ENCODE measurements around the gene TBC1D3B. TPM values are rescaled to one million over a fixed set of nuclear protein-coding genes. Genes with fewer than 3 reads are reported as not detected.

TBC1D3B gene
- total RNA-seq, 3 donors from 2014 or later (not counting 1 experiment from before 2014, with no cell fraction given), result 4.3 to 10.7 (median 8.2) TPM

- DNase-seq (no peak), ATAC-seq (no peak)
- Mint-ChIP-seq H3K27ac (peak overlapping the region in 1 of 2 donors; percentile 29), H3K9me3 (no peaks in the 10 kb centered on the region), H3K4me1 (peaks cover 34 to 63% of the 10 kb centered on the region in 2 donors), H3K4me3 (no peak overlapping the region), H3K27me3 (ENCODE audit: low read depth in 2 of 2) (peaks cover 0 to 2% of the 10 kb centered on the region in 2 donors), H3K36me3 (peaks cover 34% of the 10 kb centered on the region)
- H3K27ac ChIP-seq (ENCODE audit: low read length), result no peak overlapping the region
- 64% methylated on average over 1 of the region's 1 CpG for WGBS (ENCODE audit: insufficient coverage)
- no peaks in the 10 kb centered on the region for H3K4me1 ChIP-seq (ENCODE audit: control insufficient read depth, insufficient read depth, low read length)
- intact Hi-C loops (cut with micrococcal nuclease), result no loop called here
- H3K36me3 ChIP-seq (ENCODE audit: control insufficient read depth, insufficient read depth, low read length), result peaks cover 3% of the 10 kb centered on the region
- no peak overlapping the region for H3K4me3 ChIP-seq (ENCODE audit: low read length)
- TF ChIP-seq, protein P1, sequence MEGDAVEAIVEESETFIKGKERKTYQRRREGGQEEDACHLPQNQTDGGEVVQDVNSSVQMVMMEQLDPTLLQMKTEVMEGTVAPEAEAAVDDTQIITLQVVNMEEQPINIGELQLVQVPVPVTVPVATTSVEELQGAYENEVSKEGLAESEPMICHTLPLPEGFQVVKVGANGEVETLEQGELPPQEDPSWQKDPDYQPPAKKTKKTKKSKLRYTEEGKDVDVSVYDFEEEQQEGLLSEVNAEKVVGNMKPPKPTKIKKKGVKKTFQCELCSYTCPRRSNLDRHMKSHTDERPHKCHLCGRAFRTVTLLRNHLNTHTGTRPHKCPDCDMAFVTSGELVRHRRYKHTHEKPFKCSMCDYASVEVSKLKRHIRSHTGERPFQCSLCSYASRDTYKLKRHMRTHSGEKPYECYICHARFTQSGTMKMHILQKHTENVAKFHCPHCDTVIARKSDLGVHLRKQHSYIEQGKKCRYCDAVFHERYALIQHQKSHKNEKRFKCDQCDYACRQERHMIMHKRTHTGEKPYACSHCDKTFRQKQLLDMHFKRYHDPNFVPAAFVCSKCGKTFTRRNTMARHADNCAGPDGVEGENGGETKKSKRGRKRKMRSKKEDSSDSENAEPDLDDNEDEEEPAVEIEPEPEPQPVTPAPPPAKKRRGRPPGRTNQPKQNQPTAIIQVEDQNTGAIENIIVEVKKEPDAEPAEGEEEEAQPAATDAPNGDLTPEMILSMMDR (IDR thresholded peaks at IDR 0.05), result no peak
- H3K9me3 ChIP-seq (ENCODE audit: control insufficient read depth, insufficient read depth, low read length), result no peaks in the 10 kb centered on the region
- no peaks in the 10 kb centered on the region for H3K27me3 ChIP-seq (ENCODE audit: control insufficient read depth, insufficient read depth, low read length)
These were observed 40.4 kb downstream of the TBC1D3B start for GRCh38 chr17:36136036-36136435.

- WGBS (ENCODE audit: insufficient coverage), result 75% methylated on average over 3 of the region's 4 CpGs
- H3K4me1 Mint-ChIP-seq, result peaks cover 30 to 58% of the 10 kb centered on the region in 2 donors
- ATAC-seq (no peak), DNase-seq (no peak)
- H3K27me3 ChIP-seq (ENCODE audit: control insufficient read depth, insufficient read depth, low read length), result no peaks in the 10 kb centered on the region
- no peak overlapping the region for H3K4me3 ChIP-seq (ENCODE audit: low read length)
- H3K27ac Mint-ChIP-seq, result peak overlapping the region in 1 of 2 donors; percentile 29
- H3K27ac ChIP-seq (ENCODE audit: low read length), result no peak overlapping the region
- peaks cover 34% of the 10 kb centered on the region for H3K36me3 Mint-ChIP-seq
- H3K4me3 Mint-ChIP-seq, result no peak overlapping the region
- no peaks in the 10 kb centered on the region for H3K9me3 Mint-ChIP-seq
- H3K4me1 ChIP-seq (ENCODE audit: control insufficient read depth, insufficient read depth, low read length), result no peaks in the 10 kb centered on the region
- H3K27me3 Mint-ChIP-seq (ENCODE audit: low read depth in 2 of 2), result peaks cover 0 to 2% of the 10 kb centered on the region in 2 donors
- H3K36me3 ChIP-seq (ENCODE audit: control insufficient read depth, insufficient read depth, low read length), result peaks cover 3% of the 10 kb centered on the region
- intact Hi-C loops (cut with micrococcal nuclease), result no loop called here
- no peaks in the 10 kb centered on the region for H3K9me3 ChIP-seq (ENCODE audit: control insufficient read depth, insufficient read depth, low read length)
- TF ChIP-seq, protein P1 (IDR thresholded peaks at IDR 0.05), result no peak
These were observed 41.0 kb downstream of the TBC1D3B start for GRCh38 chr17:36135465-36135864.

DNA sequence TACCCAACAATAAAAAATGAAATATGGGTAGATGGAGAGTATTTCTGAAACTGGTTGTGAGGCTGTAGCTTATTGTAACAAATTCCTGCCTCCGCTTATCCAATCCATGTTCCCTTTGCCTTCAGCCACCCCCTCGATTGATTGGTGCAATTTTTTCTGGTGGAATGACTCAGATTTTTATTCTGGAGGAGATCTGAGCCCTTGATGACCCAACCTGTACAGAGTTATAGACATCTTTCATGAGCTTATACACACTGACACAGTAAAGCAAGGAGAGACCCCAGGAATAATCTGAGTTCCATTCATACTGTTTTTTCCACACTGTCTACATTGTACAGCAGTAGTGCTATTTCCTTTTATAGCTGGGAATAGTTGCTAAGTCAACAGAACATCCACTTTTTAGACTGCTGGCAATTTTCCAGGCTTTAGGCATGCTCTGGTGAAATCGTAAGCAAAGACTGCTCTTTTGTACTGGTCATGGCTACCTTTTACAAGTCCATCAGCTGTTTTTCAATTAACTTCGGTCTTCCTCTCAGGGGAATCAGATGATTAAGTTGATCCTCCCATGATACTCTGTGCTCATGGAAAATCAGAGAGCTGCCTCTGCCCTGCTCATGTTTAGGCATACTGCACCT lies 42.7 kb downstream of the TBC1D3B start:
- intact Hi-C loops (cut with micrococcal nuclease), result no loop called here
- Histone ChIP-seq H3K36me3 (ENCODE audit: control insufficient read depth, insufficient read depth, low read length) (peaks cover 3% of the 10 kb centered on the region), H3K27ac (ENCODE audit: low read length) (no peak overlapping the region), H3K27me3 (ENCODE audit: control insufficient read depth, insufficient read depth, low read length) (no peaks in the 10 kb centered on the region), H3K9me3 (ENCODE audit: control insufficient read depth, insufficient read depth, low read length) (no peaks in the 10 kb centered on the region), H3K4me1 (ENCODE audit: control insufficient read depth, insufficient read depth, low read length) (no peaks in the 10 kb centered on the region), H3K4me3 (ENCODE audit: low read length) (no peak overlapping the region)
- DNase-seq (no peak), ATAC-seq (no peak)
- peaks cover 34% of the 10 kb centered on the region for H3K36me3 Mint-ChIP-seq
- TF ChIP-seq, protein P1 (IDR thresholded peaks at IDR 0.05), result no peak
- no peaks in the 10 kb centered on the region for H3K9me3 Mint-ChIP-seq
- H3K27ac Mint-ChIP-seq, result peak overlapping the region in 1 of 2 donors; percentile 35
- peaks cover 39 to 74% of the 10 kb centered on the region in 2 donors for H3K4me1 Mint-ChIP-seq
- H3K4me3 Mint-ChIP-seq, result no peak overlapping the region
- peaks cover 0 to 2% of the 10 kb centered on the region in 2 donors for H3K27me3 Mint-ChIP-seq (ENCODE audit: low read depth in 2 of 2)
- WGBS (ENCODE audit: insufficient coverage), result 91% methylated on average over 4 of the region's 4 CpGs

DNA sequence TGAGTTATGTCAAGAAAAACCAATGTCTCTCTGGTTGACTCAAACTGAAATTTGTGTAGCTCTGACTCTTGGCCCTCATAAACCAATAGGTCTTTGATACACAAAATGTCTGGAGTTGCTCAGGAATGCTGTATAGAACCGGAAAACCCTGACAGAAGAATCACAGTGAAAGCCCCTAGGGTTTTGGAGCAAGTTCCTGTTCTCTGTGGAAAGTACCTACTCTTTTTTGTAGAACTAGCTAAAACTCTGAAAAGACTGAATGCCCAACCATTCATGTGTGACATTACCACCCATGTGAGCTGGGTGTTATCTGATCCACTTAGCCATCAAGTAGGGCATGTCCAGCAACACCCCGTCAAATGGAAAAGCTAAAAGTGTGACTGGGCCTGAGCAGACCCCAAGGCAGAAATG lies 44.0 kb downstream of the TBC1D3B start:
- H3K4me1 ChIP-seq (ENCODE audit: control insufficient read depth, insufficient read depth, low read length), result peaks cover 11% of the 10 kb centered on the region
- no peak for DNase-seq
- peaks cover 41 to 75% of the 10 kb centered on the region in 2 donors for H3K4me1 Mint-ChIP-seq
- peaks cover 3% of the 10 kb centered on the region for H3K36me3 ChIP-seq (ENCODE audit: control insufficient read depth, insufficient read depth, low read length)
- WGBS (ENCODE audit: insufficient coverage), result 53% methylated on average over 2 of the region's 2 CpGs
- TF ChIP-seq, protein P1 (IDR thresholded peaks at IDR 0.05), result no peak
- no peak overlapping the region for H3K4me3 ChIP-seq (ENCODE audit: low read length)
- H3K4me3 Mint-ChIP-seq, result no peak overlapping the region
- ATAC-seq, result no peak
- intact Hi-C loops (cut with micrococcal nuclease), result no loop called here
- H3K9me3 Mint-ChIP-seq, result no peaks in the 10 kb centered on the region
- H3K27ac ChIP-seq (ENCODE audit: low read length), result no peak overlapping the region
- H3K36me3 Mint-ChIP-seq, result peaks cover 34% of the 10 kb centered on the region
- H3K9me3 ChIP-seq (ENCODE audit: control insufficient read depth, insufficient read depth, low read length), result no peaks in the 10 kb centered on the region
- H3K27ac Mint-ChIP-seq, result peak overlapping the region; percentile 35 to 49
- no peaks in the 10 kb centered on the region for H3K27me3 ChIP-seq (ENCODE audit: control insufficient read depth, insufficient read depth, low read length)
- H3K27me3 Mint-ChIP-seq (ENCODE audit: low read depth in 2 of 2), result peaks cover 0 to 2% of the 10 kb centered on the region in 2 donors

All from natural killer cell (primary cell).